OCI-LY3 (cell line): ENCODE results near the gene SRP14.

Experiments used
- H2AFZ ChIP-seq: fragments of 200-600, 300-600 bp; shearing (Covaris generic); 2 replicates; pipeline ENCODE4 v1.6.0; 2014; ENCODE audit warnings: antibody characterized with exemption, low read depth, low read length
- H3K27ac ChIP-seq: fragments of 200-600, 300-600 bp; sonication (generic); 2 replicates; pipeline ENCODE4 v1.5.1; 2014; ENCODE audit warnings: mild to moderate bottlenecking, low read length, moderate library complexity, mixed read lengths
- H3K27me3 ChIP-seq: fragments of 200-600, 300-600 bp; sonication (generic); 2 replicates; pipeline ENCODE4 v1.6.1; 2014; ENCODE audit warnings: low read depth, low read length, mixed read lengths
- H3K36me3 ChIP-seq: fragments of 200-600, 300-600 bp; sonication (generic); replicated peaks from 2 replicates; pipeline ENCODE3; 2014; ENCODE audit warnings: low read depth, low read length, mixed read lengths
- H3K4me1 ChIP-seq: fragments of 300-600, 200-600 bp; sonication (generic); 2 replicates; pipeline ENCODE4 v1.6.1; 2014; ENCODE audit warnings: low read length, mixed read lengths
- H3K4me2 ChIP-seq: fragments of 200-600, 300-600 bp; sonication (generic); 2 replicates; pipeline ENCODE4 v1.6.1; 2014; ENCODE audit warnings: low read length, mixed read lengths
- H3K4me3 ChIP-seq: fragments of 300-600, 200-600 bp; sonication (generic); 2 replicates; pipeline ENCODE4 v1.5.1; 2014; ENCODE audit warnings: antibody characterized with exemption, mild to moderate bottlenecking, low read length, moderate library complexity
- H3K79me2 ChIP-seq: fragments of 300-600, 200-600 bp; shearing (Covaris generic); 2 replicates; pipeline ENCODE4 v1.6.1; 2014; ENCODE audit warnings: mild to moderate bottlenecking, low read length, mixed read lengths
- H3K9ac ChIP-seq: fragments of 300-600, 200-600 bp; shearing (Covaris generic); 2 replicates; pipeline ENCODE4 v1.6.0; 2014; ENCODE audit warnings: mild to moderate bottlenecking, low read length, moderate library complexity
- H3K9me3 ChIP-seq: fragments of 200-600, 300-600 bp; shearing (Covaris generic); 2 replicates; pipeline ENCODE4 v1.6.1; 2014; ENCODE audit warnings: low read length, mixed read lengths; ENCODE audit not compliant: insufficient read depth
- H4K20me1 ChIP-seq: fragments of 200-600, 300-600 bp; sonication (generic); 2 replicates; pipeline ENCODE4 v1.6.1; 2016; ENCODE audit warnings: low read length, mixed read lengths; ENCODE audit not compliant: insufficient read depth
- EZH2phosphoT487 ChIP-seq: fragments of 200-600 bp; shearing (Covaris generic); IDR thresholded peaks from 2 replicates; pipeline ENCODE4 v1.6.1; 2018; ENCODE audit warnings: antibody characterized with exemption, mixed run types, low read depth
- TF ChIP-seq, protein P1 (sequence below): fragments of 200-600, 300-600 bp; sonication (generic); IDR thresholded peaks from 2 replicates; pipeline ENCODE4 v1.5.1; 2014; ENCODE audit warnings: antibody characterized with exemption, low read length, low read depth

SRP14 gene

DNA sequence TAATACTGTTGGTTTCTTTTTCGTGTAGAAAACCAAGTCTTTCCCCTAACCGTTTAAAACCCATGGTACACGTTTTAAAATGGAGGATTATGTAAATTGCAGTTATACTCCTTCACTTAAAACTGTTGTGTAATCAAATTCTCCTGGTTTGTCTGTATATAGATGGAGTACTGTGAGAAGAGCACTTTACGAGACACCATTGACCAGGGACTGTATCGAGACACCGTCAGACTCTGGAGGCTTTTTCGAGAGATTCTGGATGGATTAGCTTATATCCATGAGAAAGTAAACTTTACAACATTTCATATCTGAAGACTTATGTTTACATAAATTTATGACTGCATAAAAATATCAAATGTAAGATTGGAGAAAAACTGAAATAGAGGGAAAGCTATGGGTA, 51.2 kb downstream of the SRP14 start:
- no peak overlapping the region for H3K27ac ChIP-seq
- no peak overlapping the region for H2AFZ ChIP-seq
- no peaks in the 10 kb centered on the region for H4K20me1 ChIP-seq
- TF ChIP-seq, protein P1, sequence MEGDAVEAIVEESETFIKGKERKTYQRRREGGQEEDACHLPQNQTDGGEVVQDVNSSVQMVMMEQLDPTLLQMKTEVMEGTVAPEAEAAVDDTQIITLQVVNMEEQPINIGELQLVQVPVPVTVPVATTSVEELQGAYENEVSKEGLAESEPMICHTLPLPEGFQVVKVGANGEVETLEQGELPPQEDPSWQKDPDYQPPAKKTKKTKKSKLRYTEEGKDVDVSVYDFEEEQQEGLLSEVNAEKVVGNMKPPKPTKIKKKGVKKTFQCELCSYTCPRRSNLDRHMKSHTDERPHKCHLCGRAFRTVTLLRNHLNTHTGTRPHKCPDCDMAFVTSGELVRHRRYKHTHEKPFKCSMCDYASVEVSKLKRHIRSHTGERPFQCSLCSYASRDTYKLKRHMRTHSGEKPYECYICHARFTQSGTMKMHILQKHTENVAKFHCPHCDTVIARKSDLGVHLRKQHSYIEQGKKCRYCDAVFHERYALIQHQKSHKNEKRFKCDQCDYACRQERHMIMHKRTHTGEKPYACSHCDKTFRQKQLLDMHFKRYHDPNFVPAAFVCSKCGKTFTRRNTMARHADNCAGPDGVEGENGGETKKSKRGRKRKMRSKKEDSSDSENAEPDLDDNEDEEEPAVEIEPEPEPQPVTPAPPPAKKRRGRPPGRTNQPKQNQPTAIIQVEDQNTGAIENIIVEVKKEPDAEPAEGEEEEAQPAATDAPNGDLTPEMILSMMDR: no peak
- TF ChIP-seq EZH2phosphoT487: no peak
- H3K27me3 ChIP-seq: no peaks in the 10 kb centered on the region
- H3K79me2 ChIP-seq: no peaks in the 10 kb centered on the region
- peaks cover 32% of the 10 kb centered on the region for H3K36me3 ChIP-seq
- H3K4me3 ChIP-seq: no peak overlapping the region
- H3K4me1 ChIP-seq: no peaks in the 10 kb centered on the region
- H3K9me3 ChIP-seq: no peaks in the 10 kb centered on the region
- H3K9ac ChIP-seq: no peak overlapping the region
- no peak overlapping the region for H3K4me2 ChIP-seq
